Esophagus muscularis mucosa (tissue), 4 donors: ENCODE data around the gene IL17B. TPM values are rescaled to one million over a fixed set of nuclear protein-coding genes. Genes with fewer than 3 reads are reported as not detected.

ENCODE experiments used
- DNase-seq: peaks from one replicate; pipeline ENCODE4 v3.0.0-alpha.2; 2017; ENCODE audit errors: extremely low spot score
- H3K27ac ChIP-seq, 4 donors: fragments of 200-600 bp; sonication (generic); replicated peaks in 1 of 4; 1 replicate in 3 of 4; 2 replicates in 1 of 4; pipeline ENCODE4 v1.5.1; 2016 to 2019; ENCODE audit warnings: mild to moderate bottlenecking in 1 of 4
- H3K27me3 ChIP-seq, 4 donors: fragments of 200-600 bp; sonication (generic); one replicate each; pipeline versions ENCODE4 v1.5.1 to v1.6.0; 2016 to 2019
- H3K36me3 ChIP-seq, 4 donors: fragments of 200-600 bp; sonication (generic); one replicate each; pipeline ENCODE4 v1.5.1; 2016 to 2019
- H3K4me1 ChIP-seq, 4 donors: fragments of 200-600 bp; sonication (generic); one replicate each; pipeline ENCODE4 v1.5.1; 2016 to 2019
- H3K4me3 ChIP-seq, 4 donors: fragments of 200-600 bp; sonication (generic); 1 replicate in 2 of 4; 2 replicates in 2 of 4; pipeline ENCODE4 v1.5.1; 2016 to 2019; ENCODE audit warnings: mild to moderate bottlenecking in 4 of 4, moderate library complexity in 1 of 4
- H3K9me3 ChIP-seq, 4 donors: fragments of 200-600 bp; sonication (generic); 1 replicate in 3 of 4; 2 replicates in 1 of 4; pipeline ENCODE4 v1.5.1; 2016 to 2019
- EP300 ChIP-seq: sonication (generic); formaldehyde crosslinking; IDR thresholded peaks from one replicate; pipeline ENCODE4 v1.6.1; 2017; ENCODE audit warnings: antibody characterized with exemption
- POLR2A ChIP-seq: fragments of 450-650 bp; IDR thresholded peaks from one replicate; pipeline ENCODE4 v1.6.1; 2017; ENCODE audit warnings: antibody characterized with exemption, moderate library complexity, mild to moderate bottlenecking, low read depth
- POLR2AphosphoS5 ChIP-seq, 2 donors: sonication (generic); formaldehyde crosslinking; IDR thresholded peaks; one replicate each; pipeline ENCODE4 v1.6.1; 2017; ENCODE audit warnings: antibody characterized with exemption in 2 of 2
- WGBS: methylation state at CpG from one replicate; pipeline ENCODE4 v1.1.5; 2018; 5-methylcytosine and 5-hydroxymethylcytosine counted together
- intact Hi-C: fragments of 100-400 bp; cut with DNase I; formaldehyde crosslinking; loops from one replicate; pipeline ENCODE4 v1.15.1; 2023
- total RNA-seq, 4 donors: library from RNA; depleted of rRNA; stranded (reverse); fragments of >200 nt; gene quantifications; one replicate each; pipeline versions ENCODE4 v1.1.0 to v1.2.1, GENCODE V29; 2016
- TF ChIP-seq, protein P1 (sequence below), 3 experiments: fragments of 200-600 bp in 2 of 3; fragments of 450-650 bp in 1 of 3; sonication (generic) in 2 of 3; IDR thresholded peaks; one replicate each; pipeline ENCODE4 v1.5.1; 2017 to 2019; ENCODE audit warnings: antibody characterized with exemption in 3 of 3, mild to moderate bottlenecking in 2 of 3, moderate library complexity in 1 of 3

The IL17B gene
- total RNA-seq, 4 donors from 2014 or later: 2.5 to 20.3 (median 8.0) TPM

DNA sequence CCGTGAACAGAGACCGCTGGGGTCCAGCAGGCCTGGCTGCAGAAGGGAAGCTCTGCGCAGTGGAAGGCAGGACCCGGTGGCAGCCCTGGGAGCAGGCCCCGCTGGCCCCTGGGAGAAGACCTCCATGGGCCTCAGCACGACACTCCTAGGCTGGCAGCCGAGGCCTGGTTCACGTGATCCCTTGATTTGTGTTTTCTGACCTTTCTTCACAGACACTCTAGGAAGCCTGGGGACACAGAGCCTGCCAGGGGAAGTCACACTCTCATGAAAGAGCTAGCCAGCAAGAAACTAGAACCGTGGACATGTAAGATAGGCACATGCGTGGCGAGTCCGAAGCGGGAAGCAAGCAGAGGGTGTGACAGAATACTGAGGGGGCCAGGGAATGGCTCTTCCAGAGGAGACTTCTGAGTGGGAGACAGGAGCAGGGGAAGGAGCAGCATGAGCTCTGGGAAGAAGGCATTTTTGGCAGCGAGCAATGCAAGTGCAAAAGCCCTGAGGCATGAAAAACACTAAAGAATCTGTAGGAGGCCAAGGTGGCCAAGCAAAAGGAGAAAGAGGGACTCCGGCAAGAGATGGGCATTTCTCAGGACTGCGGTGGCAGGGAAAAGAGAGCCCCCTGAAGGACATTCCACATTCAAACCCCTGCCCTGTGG is 26.6 kb upstream of the IL17B start:
- Histone ChIP-seq H3K36me3 (peaks cover 0 to 37% (median 31%) of the 10 kb centered on the region in 4 donors), H3K27ac (peak overlapping the region; percentile 94 to 98 (median 96)), H3K4me1 (peaks cover 14 to 33% (median 32%) of the 10 kb centered on the region in 4 donors), H3K27me3 (no peaks in the 10 kb centered on the region), H3K4me3 (peak overlapping the region; percentile 39 to 77 (median 66)), H3K9me3 (no peaks in the 10 kb centered on the region)
- intact Hi-C loops: loop anchor here (2.0 kb wide), 1 partner anchor 19 kb away; no protein-coding TSS in a partner anchor
- DNase-seq: no peak
- WGBS: 57% methylated on average over 14 of the region's 16 CpGs
- TF ChIP-seq, protein P1, sequence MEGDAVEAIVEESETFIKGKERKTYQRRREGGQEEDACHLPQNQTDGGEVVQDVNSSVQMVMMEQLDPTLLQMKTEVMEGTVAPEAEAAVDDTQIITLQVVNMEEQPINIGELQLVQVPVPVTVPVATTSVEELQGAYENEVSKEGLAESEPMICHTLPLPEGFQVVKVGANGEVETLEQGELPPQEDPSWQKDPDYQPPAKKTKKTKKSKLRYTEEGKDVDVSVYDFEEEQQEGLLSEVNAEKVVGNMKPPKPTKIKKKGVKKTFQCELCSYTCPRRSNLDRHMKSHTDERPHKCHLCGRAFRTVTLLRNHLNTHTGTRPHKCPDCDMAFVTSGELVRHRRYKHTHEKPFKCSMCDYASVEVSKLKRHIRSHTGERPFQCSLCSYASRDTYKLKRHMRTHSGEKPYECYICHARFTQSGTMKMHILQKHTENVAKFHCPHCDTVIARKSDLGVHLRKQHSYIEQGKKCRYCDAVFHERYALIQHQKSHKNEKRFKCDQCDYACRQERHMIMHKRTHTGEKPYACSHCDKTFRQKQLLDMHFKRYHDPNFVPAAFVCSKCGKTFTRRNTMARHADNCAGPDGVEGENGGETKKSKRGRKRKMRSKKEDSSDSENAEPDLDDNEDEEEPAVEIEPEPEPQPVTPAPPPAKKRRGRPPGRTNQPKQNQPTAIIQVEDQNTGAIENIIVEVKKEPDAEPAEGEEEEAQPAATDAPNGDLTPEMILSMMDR (IDR thresholded peaks at IDR 0.05): no peak
- TF ChIP-seq POLR2AphosphoS5 (IDR thresholded peaks at IDR 0.05): peak in 1 of 2 donors; percentile 37

DNA sequence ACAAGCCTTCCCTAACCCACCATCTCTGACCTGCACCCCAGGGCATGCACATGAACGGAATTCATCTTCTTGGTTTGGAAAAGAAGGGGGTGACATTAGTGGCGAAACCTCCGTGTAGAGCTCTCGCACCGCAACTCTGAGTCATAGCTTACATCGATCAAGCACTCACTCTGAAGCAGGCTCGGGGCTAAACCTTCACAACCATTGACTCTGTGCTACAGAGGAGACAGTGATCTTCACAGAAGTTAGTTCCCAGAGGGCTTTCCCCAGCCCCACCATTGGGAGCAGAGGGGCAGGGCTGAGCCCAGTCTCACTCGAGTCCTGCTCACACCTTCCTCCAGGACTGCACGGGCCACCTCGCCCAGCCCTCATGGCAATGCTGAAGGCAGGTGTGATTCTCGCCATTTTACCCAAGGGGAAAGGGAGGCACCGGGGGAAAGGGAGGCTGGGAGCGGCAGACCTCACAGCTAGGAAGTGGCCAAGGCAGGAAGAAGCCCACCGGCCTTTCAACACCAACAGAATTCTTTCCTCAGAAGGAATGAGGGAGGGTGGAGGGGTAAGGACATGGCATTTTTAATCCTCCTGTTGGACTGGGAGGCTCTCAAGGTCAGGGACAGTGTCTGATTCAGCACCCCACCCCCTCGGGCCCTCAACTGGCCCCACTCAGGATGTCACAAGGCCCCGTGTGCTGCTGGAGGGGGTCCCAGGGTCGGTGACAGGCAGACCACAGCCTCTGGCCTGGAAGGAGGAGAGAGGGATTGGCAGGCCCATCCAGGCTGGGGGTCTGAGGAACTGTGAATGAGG is 25.9 kb upstream of the IL17B start:
- intact Hi-C loops: loop anchor here (2.0 kb wide), 1 partner anchor 18 kb away; no protein-coding TSS in a partner anchor
- TF ChIP-seq POLR2AphosphoS5 (IDR thresholded peaks at IDR 0.05) (peak; percentile 31 to 67), POLR2A (no peak)
- TF ChIP-seq, protein P1 (IDR thresholded peaks at IDR 0.05): no peak
- Histone ChIP-seq H3K36me3 (peaks cover 0 to 30% (median 24%) of the 10 kb centered on the region in 4 donors), H3K27ac (peak overlapping the region; percentile 94 to 98 (median 96)), H3K4me3 (peak overlapping the region; percentile 39 to 77 (median 66)), H3K9me3 (no peaks in the 10 kb centered on the region), H3K4me1 (peaks cover 14 to 40% (median 40%) of the 10 kb centered on the region in 4 donors), H3K27me3 (no peaks in the 10 kb centered on the region)
- 40% methylated on average over 16 of the region's 17 CpGs for WGBS
- no peak for DNase-seq

DNA sequence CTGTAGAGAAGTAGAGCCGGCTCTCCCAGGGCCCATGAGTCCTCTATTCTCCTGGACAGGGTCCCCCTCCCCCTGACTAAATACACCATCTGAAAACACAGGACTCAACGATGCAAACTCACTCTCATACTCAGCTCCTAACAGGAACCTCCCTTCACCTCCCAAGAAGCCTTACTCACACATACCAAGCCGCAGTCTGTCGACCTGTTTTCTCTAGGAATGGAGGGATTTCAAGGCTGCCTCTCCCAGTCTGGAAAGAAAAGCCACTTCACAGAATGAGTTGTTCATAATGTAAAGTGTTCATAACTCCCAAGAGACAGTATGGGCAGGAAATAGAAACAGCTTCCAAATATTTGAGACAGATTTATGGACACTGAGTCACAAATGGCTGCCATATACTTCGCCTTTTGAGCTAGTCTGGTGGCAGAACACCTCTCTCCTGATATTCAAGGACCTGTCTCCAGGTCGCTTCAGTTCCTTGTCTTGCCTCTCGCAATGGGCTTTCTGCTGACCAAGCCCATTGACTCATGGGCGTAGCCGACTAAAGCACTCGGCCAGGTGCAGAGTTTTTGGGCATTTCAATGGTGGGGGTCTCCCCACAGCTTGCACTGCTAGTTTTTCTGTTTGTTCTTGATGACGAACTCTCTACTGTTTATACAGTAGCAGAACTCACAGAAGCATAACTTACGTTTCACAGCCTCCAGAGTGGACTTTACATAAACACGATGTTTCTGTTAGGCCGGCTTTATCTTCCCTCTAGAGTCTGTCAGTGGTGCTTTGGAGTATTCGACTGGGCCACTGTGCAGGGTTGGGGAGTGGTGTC is 25.0 kb upstream of the IL17B start:
- Histone ChIP-seq H3K36me3 (peaks cover 0 to 22% (median 17%) of the 10 kb centered on the region in 4 donors), H3K4me3 (peak overlapping the region in 2 of 4 donors; percentile 39 to 77), H3K27ac (peak overlapping the region; percentile 94 to 98 (median 96)), H3K4me1 (peaks cover 14 to 45% (median 45%) of the 10 kb centered on the region in 4 donors), H3K27me3 (no peaks in the 10 kb centered on the region), H3K9me3 (no peaks in the 10 kb centered on the region)
- intact Hi-C loops: loop anchor here (2.0 kb wide), 1 partner anchor 17 kb away; no protein-coding TSS in a partner anchor
- WGBS: 69% methylated on average over 15 of the region's 15 CpGs
- TF ChIP-seq, protein P1 (IDR thresholded peaks at IDR 0.05): no peak
- no peak for TF ChIP-seq POLR2AphosphoS5 (IDR thresholded peaks at IDR 0.05)
- no peak for TF ChIP-seq EP300
- TF ChIP-seq POLR2A: no peak
- DNase-seq: no peak

DNA sequence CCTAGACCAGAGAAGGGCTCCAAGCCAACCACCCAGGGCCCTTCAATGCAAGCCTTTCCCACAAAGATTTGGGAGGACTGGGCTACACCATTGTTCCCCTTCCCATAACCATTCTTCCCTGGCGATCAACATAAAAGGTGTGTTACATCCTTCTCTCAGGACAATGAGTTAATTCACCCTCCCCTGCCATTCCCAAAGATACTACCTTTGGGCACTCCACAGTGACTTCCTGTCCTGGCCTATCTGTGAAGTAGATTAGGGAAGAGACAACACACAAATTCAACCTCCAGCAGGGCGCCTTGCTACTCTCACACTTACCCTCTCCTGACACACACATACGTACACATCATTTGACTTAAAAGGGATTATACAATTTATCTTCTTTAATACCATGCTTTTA is 23.2 kb upstream of the IL17B start:
- peak overlapping the region in 3 of 4 donors; percentile 21 to 74 (median 23) for H3K27ac ChIP-seq
- H3K36me3 ChIP-seq: peaks cover 0 to 4% (median under 1%) of the 10 kb centered on the region in 4 donors
- DNase-seq: no peak
- peaks cover 14 to 45% (median 45%) of the 10 kb centered on the region in 4 donors for H3K4me1 ChIP-seq
- H3K4me3 ChIP-seq: no peak overlapping the region
- 99% methylated on average over 3 of the region's 3 CpGs for WGBS
- TF ChIP-seq POLR2A: no peak
- H3K9me3 ChIP-seq: no peaks in the 10 kb centered on the region
- intact Hi-C loops: no loop called here
- H3K27me3 ChIP-seq: no peaks in the 10 kb centered on the region
